HG03571 (cell line): ENCODE results near the gene PRKAG1.

Source experiments
- ATAC-seq: cut with Tn5 transposase; IDR thresholded peaks from one replicate; pipeline ENCODE4 v1.9.1; 2021; ENCODE audit not compliant: unreplicated experiment

PRKAG1 gene

GRCh38 chr12:48986720-48987291, 31.8 kb downstream of the PRKAG1 start:
- ATAC-seq, result no peak

GRCh38 chr12:48985901-48986300, 32.7 kb downstream of the PRKAG1 start:
- no peak for ATAC-seq

GRCh38 chr12:48985475-48985897, 33.1 kb downstream of the PRKAG1 start:
- ATAC-seq, result no peak

- no peak for ATAC-seq
Observed at GRCh38 chr12:48982397-48983080, 36.0 kb downstream of the PRKAG1 start.

- ATAC-seq, result no peak
Observed at GRCh38 chr12:48981757-48982157, 36.8 kb downstream of the PRKAG1 start.

GRCh38 chr12:48980953-48981756, 37.4 kb downstream of the PRKAG1 start:
- ATAC-seq, result no peak

GRCh38 chr12:48980389-48980952, 38.1 kb downstream of the PRKAG1 start:
- no peak for ATAC-seq

GRCh38 chr12:48979602-48980388, 38.8 kb downstream of the PRKAG1 start:
- no peak for ATAC-seq

GRCh38 chr12:48978741-48979601, 39.6 kb downstream of the PRKAG1 start:
- ATAC-seq, result no peak

GRCh38 chr12:48978291-48978740, 40.3 kb downstream of the PRKAG1 start, which contains the start of gene WNT1:
TSS of gene WNT1 (plus strand) at chr12:48978322. CDS start at chr12:48978651, 329 bp downstream.
- no peak for ATAC-seq

GRCh38 chr12:48977290-48978281, 41.0 kb downstream of the PRKAG1 start:
- no peak for ATAC-seq

- no peak for ATAC-seq
Observed at GRCh38 chr12:48973941-48974673, 44.5 kb downstream of the PRKAG1 start.

GRCh38 chr12:48973531-48973930, 45.0 kb downstream of the PRKAG1 start:
- ATAC-seq, result no peak

- no peak for ATAC-seq
Observed at GRCh38 chr12:48972952-48973483, 45.6 kb downstream of the PRKAG1 start.

- no peak for ATAC-seq
Observed at GRCh38 chr12:48972213-48972951, 46.2 kb downstream of the PRKAG1 start.

GRCh38 chr12:48970702-48971334, 47.8 kb downstream of the PRKAG1 start:
- no peak for ATAC-seq
